Aortic smooth muscle cell (primary cell): ENCODE results near the gene B3GNT5. TPM values are rescaled to one million over a fixed set of nuclear protein-coding genes. Genes with fewer than 3 reads are reported as not detected.

ENCODE experiments used
- total RNA-seq: library from RNA; depleted of rRNA; stranded (reverse); fragments of >200 nt; gene quantifications from 2 replicates; pipeline ENCODE4 v1.2.3, GENCODE V29; 2014

The B3GNT5 gene, protein sequence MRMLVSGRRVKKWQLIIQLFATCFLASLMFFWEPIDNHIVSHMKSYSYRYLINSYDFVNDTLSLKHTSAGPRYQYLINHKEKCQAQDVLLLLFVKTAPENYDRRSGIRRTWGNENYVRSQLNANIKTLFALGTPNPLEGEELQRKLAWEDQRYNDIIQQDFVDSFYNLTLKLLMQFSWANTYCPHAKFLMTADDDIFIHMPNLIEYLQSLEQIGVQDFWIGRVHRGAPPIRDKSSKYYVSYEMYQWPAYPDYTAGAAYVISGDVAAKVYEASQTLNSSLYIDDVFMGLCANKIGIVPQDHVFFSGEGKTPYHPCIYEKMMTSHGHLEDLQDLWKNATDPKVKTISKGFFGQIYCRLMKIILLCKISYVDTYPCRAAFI
- total RNA-seq = 3.6 and 5.5 TPM in 2 replicates

GRCh38 chr3:183252973-183253527 is at the start of gene B3GNT5:
TSS of gene B3GNT5 (plus strand) at chr3:183253253. CDS start at chr3:183269799, 16,546 bp downstream.

Other genes with a start within 250 kb of the B3GNT5 start
- 31.0 and 33.0 TPM in 2 replicates for gene MCCC1, start 153.8 kb upstream of the B3GNT5 start, total RNA-seq
- gene LAMP3, start 90.5 kb upstream of the B3GNT5 start, total RNA-seq = not detected in 2 replicates
- 0.31 and 2.4 TPM in 2 replicates for gene MCF2L2, start 175.4 kb downstream of the B3GNT5 start, total RNA-seq